Right lobe of liver (tissue), 6 donors: Measurements from ENCODE around the gene LSM14A. TPM values are rescaled to one million over a fixed set of nuclear protein-coding genes. Genes with fewer than 3 reads are reported as not detected.

Source experiments
- ATAC-seq, 4 donors: fragments of 200-7000 bp; cut with Tn5 transposase; one replicate each; pipeline ENCODE4 v1.9.1; 2020; ENCODE audit warnings: mild to moderate bottlenecking in 4 of 4, moderate library complexity in 4 of 4
- DNase-seq, 3 donors: peaks; one replicate each; pipeline ENCODE4 v3.0.0-alpha.2; 2020
- H3K27ac ChIP-seq, 3 donors: fragments of 200-600 bp; one replicate each; pipeline ENCODE4 v1.8.0; 2022
- H3K27me3 ChIP-seq, 2 donors: fragments of 200-600 bp; one replicate each; pipeline ENCODE4 v1.8.0; 2022
- H3K36me3 ChIP-seq, 4 donors: fragments of 200-600 bp; sonication (generic) in 1 of 4; one replicate each; pipeline versions ENCODE4 v1.5.1 to v1.8.0; 2017 to 2022; ENCODE audit warnings: control low read depth in 1 of 4
- H3K4me1 ChIP-seq, 4 donors: fragments of 200-600 bp; sonication (generic) in 1 of 4; one replicate each; pipeline versions ENCODE4 v1.5.1 to v1.8.0; 2017 to 2022; ENCODE audit warnings: control low read depth in 1 of 4
- H3K4me3 ChIP-seq, 3 donors: fragments of 200-600 bp; one replicate each; pipeline ENCODE4 v1.8.0; 2022
- H3K9me3 ChIP-seq, 4 donors: fragments of 200-600 bp; sonication (generic) in 1 of 4; one replicate each; pipeline versions ENCODE4 v1.5.1 to v1.8.0; 2017 to 2022; ENCODE audit warnings: control low read depth in 1 of 4
- POLR2A ChIP-seq: fragments of 450-650 bp; IDR thresholded peaks from one replicate; pipeline ENCODE4 v1.6.1; 2017; ENCODE audit warnings: antibody characterized with exemption, mild to moderate bottlenecking
- WGBS: methylation state at CpG from one replicate; pipeline ENCODE4 v1.1.6; 2018; ENCODE audit warnings: low coverage, low lambda C conversion rate; ENCODE audit not compliant: insufficient coverage; ENCODE audit errors: missing lambda C conversion rate; 5-methylcytosine and 5-hydroxymethylcytosine counted together
- intact Hi-C, 2 donors: fragments of 100-400 bp; cut with DNase I; formaldehyde crosslinking; loops; one replicate each; pipeline versions ENCODE4 v1.11.2 to v1.14.1; 2022
- total RNA-seq, 6 experiments: library from RNA; depleted of rRNA in 2 of 6; stranded (reverse); fragments of >200 nt in 2 of 6; fragmentation: NEBNext Ultra II Directional in 3 of 6; extraction: Animal tissue kit (Norgen Biotek cat#: 25700) in 3 of 6; gene quantifications; one replicate each; pipeline versions ENCODE4 v1.1.0 to v1.2.4, GENCODE V29; 2016 to 2023
- TF ChIP-seq, protein P1 (sequence below), 4 donors: fragments of 200-600 bp in 3 of 4; fragments of 450-650 bp in 1 of 4; IDR thresholded peaks; one replicate each; pipeline versions ENCODE4 v1.5.1 to v1.8.0; 2016 to 2022; ENCODE audit warnings: antibody characterized with exemption in 4 of 4, mild to moderate bottlenecking in 2 of 4
- donor health status: DM: no; HTN: yes; CAD: no.
- donor health status: DM: no; HTN: no; CAD: no.
- donor health status: DM: no; HTN: no; CAD: no.
- donor health status: DM: no; HTN: yes; CAD: no.
- donor health status: DM: no; HTN: yes; CAD: no.

LSM14A gene
- total RNA-seq, 6 experiments from 2014 or later, result 32.1 to 61.9 (median 50.4) TPM

- Histone ChIP-seq H3K36me3 (peaks cover 0 to 55% (median 9%) of the 10 kb centered on the region in 4 donors), H3K4me1 (no peaks in the 10 kb centered on the region)
- no CpG with 5 or more reads among the region's 1 CpG for WGBS
These were observed 36.1 kb downstream of the LSM14A start for GRCh38 chr19:34208291-34208884.

GRCh38 chr19:34209726-34210125, 37.4 kb downstream of the LSM14A start:
- ATAC-seq (no peak), DNase-seq (no peak)
- H3K27ac ChIP-seq, result no peak overlapping the region
- H3K36me3 ChIP-seq, result peaks cover 0 to 57% (median 9%) of the 10 kb centered on the region in 4 donors
- H3K9me3 ChIP-seq, result no peaks in the 10 kb centered on the region
- H3K27me3 ChIP-seq, result no peaks in the 10 kb centered on the region
- 72% methylated on average over 4 of the region's 4 CpGs for WGBS
- intact Hi-C loops, result no loop called here
- no peak overlapping the region for H3K4me3 ChIP-seq
- no peak for TF ChIP-seq POLR2A
- TF ChIP-seq, protein P1, sequence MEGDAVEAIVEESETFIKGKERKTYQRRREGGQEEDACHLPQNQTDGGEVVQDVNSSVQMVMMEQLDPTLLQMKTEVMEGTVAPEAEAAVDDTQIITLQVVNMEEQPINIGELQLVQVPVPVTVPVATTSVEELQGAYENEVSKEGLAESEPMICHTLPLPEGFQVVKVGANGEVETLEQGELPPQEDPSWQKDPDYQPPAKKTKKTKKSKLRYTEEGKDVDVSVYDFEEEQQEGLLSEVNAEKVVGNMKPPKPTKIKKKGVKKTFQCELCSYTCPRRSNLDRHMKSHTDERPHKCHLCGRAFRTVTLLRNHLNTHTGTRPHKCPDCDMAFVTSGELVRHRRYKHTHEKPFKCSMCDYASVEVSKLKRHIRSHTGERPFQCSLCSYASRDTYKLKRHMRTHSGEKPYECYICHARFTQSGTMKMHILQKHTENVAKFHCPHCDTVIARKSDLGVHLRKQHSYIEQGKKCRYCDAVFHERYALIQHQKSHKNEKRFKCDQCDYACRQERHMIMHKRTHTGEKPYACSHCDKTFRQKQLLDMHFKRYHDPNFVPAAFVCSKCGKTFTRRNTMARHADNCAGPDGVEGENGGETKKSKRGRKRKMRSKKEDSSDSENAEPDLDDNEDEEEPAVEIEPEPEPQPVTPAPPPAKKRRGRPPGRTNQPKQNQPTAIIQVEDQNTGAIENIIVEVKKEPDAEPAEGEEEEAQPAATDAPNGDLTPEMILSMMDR (IDR thresholded peaks at IDR 0.05), result no peak
- H3K4me1 ChIP-seq, result no peaks in the 10 kb centered on the region

More at GRCh38 chr19:34208291-34208884, 36.1 kb downstream of the LSM14A start:
- TF ChIP-seq POLR2A, result no peak
- TF ChIP-seq, protein P1 (IDR thresholded peaks at IDR 0.05), result no peak
- DNase-seq (no peak), ATAC-seq (no peak)
- Histone ChIP-seq H3K27ac (no peak overlapping the region), H3K27me3 (no peaks in the 10 kb centered on the region), H3K9me3 (no peaks in the 10 kb centered on the region), H3K4me3 (no peak overlapping the region)
- intact Hi-C loops, result no loop called here

- WGBS, result 97% methylated on average over 2 of the region's 2 CpGs
- TF ChIP-seq, protein P1 (IDR thresholded peaks at IDR 0.05), result no peak
- TF ChIP-seq POLR2A, result no peak
- Histone ChIP-seq H3K27me3 (no peaks in the 10 kb centered on the region), H3K4me3 (no peak overlapping the region), H3K27ac (no peak overlapping the region), H3K9me3 (no peaks in the 10 kb centered on the region), H3K4me1 (no peaks in the 10 kb centered on the region), H3K36me3 (peaks cover 0 to 66% (median 14%) of the 10 kb centered on the region in 4 donors)
- ATAC-seq (no peak), DNase-seq (no peak)
- intact Hi-C loops, result no loop called here
These were observed 41.0 kb downstream of the LSM14A start for GRCh38 chr19:34213283-34213682.

GRCh38 chr19:34214040-34214439, 41.7 kb downstream of the LSM14A start:
- no peak for TF ChIP-seq POLR2A
- TF ChIP-seq, protein P1 (IDR thresholded peaks at IDR 0.05), result no peak
- Histone ChIP-seq H3K36me3 (peaks cover 0 to 58% (median 13%) of the 10 kb centered on the region in 4 donors), H3K4me3 (no peak overlapping the region), H3K4me1 (no peaks in the 10 kb centered on the region), H3K27ac (no peak overlapping the region), H3K9me3 (no peaks in the 10 kb centered on the region), H3K27me3 (no peaks in the 10 kb centered on the region)
- WGBS, result 100% methylated on average over 4 of the region's 4 CpGs
- intact Hi-C loops, result no loop called here
- no peak for ATAC-seq
- no peak for DNase-seq
